HG02678 (cell line): ENCODE results near the gene TBC1D10B.

Source experiments
- ATAC-seq: cut with Tn5 transposase; IDR thresholded peaks from one replicate; pipeline ENCODE4 v1.9.1; 2021; ENCODE audit warnings: mild to moderate bottlenecking, moderate library complexity; ENCODE audit not compliant: unreplicated experiment

The TBC1D10B gene

GRCh38 chr16:30375864-30376263 lies 5.6 kb upstream of the TBC1D10B start:
- ATAC-seq: no peak

GRCh38 chr16:30374538-30374937 lies 4.2 kb upstream of the TBC1D10B start, which contains the start of gene MYL11:
MYL11 (plus strand) TSS chr16:30374802; CDS start chr16:30374858, 56 bp downstream.
- no peak for ATAC-seq

GRCh38 chr16:30372725-30373124 lies 2.4 kb upstream of the TBC1D10B start:
- no peak for ATAC-seq

- no peak for ATAC-seq
Measured at GRCh38 chr16:30372038-30372712, 1.9 kb upstream of the TBC1D10B start.

GRCh38 chr16:30371248-30371816 lies 1.0 kb upstream of the TBC1D10B start:
- no peak for ATAC-seq

GRCh38 chr16:30369938-30370455 lies 297 bp downstream of the TBC1D10B start:
- ATAC-seq: peak; percentile 10

- no peak for ATAC-seq
Measured at GRCh38 chr16:30369091-30369937, 980 bp downstream of the TBC1D10B start.

- ATAC-seq: no peak
Measured at GRCh38 chr16:30368792-30369090, 1.6 kb downstream of the TBC1D10B start.

- no peak for ATAC-seq
Measured at GRCh38 chr16:30368122-30368791, 2.0 kb downstream of the TBC1D10B start.

GRCh38 chr16:30367349-30368009 lies 2.8 kb downstream of the TBC1D10B start:
- ATAC-seq: no peak

- no peak for ATAC-seq
Measured at GRCh38 chr16:30366511-30366910, 3.8 kb downstream of the TBC1D10B start.

GRCh38 chr16:30365200-30365599 lies 5.1 kb downstream of the TBC1D10B start:
- no peak for ATAC-seq

- no peak for ATAC-seq
Measured at GRCh38 chr16:30361180-30361579, 9.1 kb downstream of the TBC1D10B start.

GRCh38 chr16:30359871-30360170 lies 10.5 kb downstream of the TBC1D10B start:
- no peak for ATAC-seq

GRCh38 chr16:30358990-30359870 lies 11.1 kb downstream of the TBC1D10B start:
- ATAC-seq: no peak

- no peak for ATAC-seq
Measured at GRCh38 chr16:30358577-30358936, 11.7 kb downstream of the TBC1D10B start.

- no peak for ATAC-seq
Measured at GRCh38 chr16:30357715-30358576, 12.3 kb downstream of the TBC1D10B start.

- no peak for ATAC-seq
Measured at GRCh38 chr16:30357085-30357714, 13.1 kb downstream of the TBC1D10B start.
